ENCODE measurements around the gene BET1.

The BET1 gene

DNA sequence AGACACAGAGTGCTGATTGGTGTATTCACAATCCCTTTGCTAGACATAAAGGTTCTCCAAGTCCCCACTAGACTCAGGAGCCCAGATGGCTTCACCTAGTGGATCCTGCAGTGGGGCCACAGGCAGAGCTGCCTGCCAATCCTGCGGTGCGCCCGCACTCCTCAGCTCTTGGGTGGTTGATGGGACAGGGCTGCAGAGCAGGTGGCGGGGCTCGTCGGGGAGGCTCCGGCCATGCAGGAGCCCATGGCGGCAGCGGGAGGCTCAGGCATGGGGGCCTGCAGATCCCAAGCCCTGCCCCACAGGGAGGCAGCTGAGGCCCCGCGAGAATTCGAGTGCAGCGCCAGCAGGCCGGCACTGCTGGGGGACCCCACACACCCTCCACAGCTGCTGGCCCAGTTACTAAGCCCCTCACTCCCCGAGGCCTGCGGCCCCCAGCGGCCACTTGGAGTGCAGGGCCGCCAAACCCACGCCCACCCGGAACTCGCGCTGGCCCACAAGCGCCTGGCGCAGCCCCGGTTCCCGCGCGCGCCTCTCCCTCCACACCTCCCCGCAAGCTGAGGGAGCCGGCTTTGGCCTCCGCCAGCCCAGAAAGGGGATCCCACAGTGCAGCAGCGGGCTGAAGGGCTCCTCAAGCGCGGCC lies 7.7 kb upstream of the BET1 start:
- DNase-seq, result no peak

DNA sequence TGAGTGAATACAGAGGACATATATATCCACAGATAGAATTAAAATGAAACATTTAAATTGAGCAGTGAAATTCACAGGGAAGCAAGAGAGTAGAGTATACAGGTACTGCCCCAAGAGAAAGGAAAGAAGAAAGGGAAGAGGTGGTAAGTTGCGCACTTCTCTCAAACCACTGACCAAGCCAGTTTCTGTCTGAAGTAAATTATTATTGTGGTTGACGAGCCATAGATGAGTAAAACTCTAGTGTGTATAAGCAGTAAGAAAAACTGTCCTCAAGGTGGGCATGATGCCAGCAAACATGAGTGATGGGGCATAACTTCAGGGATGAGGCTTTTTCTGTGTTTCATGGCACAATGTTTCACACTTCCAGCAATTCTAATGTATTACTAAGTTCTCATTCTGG lies 4.4 kb upstream of the BET1 start:
- DNase-seq, result no peak

DNA sequence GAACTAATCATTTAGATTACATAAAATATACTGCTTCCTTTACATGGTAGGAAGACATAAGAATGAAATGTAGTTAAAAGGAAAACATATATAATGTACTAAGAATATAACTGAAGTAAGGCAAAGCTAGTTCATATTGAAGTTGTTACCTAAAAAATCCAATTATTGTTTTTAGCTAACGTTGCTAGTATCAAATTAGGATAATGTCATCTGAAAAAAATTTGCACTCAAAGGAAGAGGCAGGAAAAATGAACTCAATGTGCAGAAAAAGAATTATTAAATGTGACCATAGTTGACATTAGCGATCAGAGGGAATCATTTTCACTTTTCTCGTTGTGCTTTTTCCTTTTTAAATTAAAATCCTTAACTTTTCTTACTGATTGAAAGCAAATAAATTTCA lies 1.6 kb upstream of the BET1 start:
- DNase-seq, result no peak

GRCh38 chr7:94003446-94004023 lies 620 bp downstream of the BET1 start:
- DNase-seq, result no peak

DNA sequence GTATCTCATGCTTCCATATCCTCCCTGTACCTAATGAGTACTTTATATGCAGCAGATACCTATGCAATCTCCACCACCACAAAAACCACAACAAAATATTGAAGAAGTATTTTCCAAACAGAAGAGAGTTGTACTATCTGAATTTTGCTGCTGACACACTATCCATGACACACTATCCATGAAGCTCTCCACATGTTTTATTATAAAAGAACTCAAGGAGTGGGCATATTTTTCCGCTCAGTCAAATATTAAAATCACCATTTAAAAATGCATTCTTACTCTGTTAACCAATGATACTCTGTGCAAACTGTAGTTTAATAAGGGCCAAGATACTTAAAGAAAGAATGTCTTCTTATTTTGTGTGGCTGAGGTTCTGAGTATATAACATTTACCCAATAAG lies 2.8 kb downstream of the BET1 start:
- no peak for DNase-seq

DNA sequence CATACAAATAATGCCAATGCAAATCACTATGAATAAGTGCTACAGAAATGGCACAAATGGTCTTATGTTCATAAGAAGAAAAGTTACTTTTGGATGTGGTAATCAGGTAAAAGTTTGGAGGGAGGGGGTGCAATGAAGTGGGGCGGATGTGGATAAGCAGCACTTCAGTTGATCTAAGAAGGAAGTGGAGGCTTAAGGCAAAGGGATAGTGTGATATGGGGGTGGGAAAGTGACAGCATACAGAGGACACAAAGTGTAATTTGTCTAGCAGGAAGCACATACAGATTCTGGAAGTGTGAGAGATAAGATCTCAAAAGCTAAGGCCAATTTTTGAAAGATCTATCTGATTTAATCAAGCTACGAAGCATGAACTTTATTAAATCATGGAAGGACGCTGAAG lies 6.3 kb downstream of the BET1 start:
- DNase-seq, result no peak

- DNase-seq, result no peak
Observed at GRCh38 chr7:93992421-93993110, 11.6 kb downstream of the BET1 start.

DNA sequence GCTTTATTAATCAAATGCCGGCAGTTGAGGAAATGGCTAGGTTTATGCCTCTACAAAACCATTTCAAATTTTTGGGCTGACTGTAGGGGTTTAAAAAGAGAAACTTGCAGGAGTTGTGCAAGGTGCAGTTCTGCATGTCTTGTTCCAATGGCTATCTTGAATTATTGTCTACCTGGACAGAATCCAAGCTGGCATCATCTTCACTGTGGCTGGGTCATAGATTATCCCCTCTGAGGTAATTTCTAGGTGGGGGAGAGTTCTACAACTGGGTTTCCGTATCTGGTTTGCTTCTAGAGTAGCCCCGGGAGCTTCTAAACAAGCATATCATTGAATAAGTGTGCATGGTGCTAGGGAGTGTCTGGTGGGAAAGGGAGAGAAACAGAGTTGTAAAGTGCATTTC lies 16.9 kb downstream of the BET1 start:
- no peak for DNase-seq

DNA sequence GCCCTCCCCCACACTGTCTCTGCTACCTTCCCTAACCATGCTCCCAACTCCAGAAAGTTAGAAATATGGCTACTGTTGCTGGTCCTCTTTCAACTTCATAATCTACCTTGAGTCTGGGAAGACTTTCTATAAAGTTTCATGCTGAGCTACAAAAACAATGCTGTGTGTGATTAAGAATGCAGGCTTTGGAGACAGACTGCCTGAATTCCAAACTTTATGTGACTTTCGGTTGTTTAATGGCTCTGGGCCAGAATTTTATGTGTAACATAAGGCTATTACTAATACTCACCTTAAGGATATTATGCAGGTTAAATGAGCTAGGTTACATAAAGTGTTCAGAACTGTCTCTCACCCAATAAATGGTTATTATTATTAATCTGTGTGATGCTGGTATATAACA lies 19.1 kb downstream of the BET1 start:
- DNase-seq, result no peak

DNA sequence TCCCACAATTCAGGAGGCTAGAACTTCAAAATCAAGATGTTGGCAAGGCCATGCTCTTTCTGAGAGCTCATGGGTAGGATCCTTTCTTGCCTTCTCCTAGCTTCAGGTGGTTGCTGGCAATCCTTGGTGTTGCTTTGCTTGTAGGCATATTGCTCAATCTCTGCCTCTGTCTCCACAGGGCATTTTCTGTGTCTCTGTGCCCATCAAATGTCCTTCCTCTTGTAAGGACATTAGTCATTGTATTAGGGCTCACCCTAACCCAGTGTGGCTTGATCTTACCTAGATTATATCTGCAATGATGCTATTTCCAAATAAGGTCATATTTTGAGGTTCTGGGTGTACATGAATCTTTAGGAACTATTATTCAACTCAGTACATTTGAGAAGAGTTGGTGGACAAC lies 20.1 kb downstream of the BET1 start:
- DNase-seq, result no peak

DNA sequence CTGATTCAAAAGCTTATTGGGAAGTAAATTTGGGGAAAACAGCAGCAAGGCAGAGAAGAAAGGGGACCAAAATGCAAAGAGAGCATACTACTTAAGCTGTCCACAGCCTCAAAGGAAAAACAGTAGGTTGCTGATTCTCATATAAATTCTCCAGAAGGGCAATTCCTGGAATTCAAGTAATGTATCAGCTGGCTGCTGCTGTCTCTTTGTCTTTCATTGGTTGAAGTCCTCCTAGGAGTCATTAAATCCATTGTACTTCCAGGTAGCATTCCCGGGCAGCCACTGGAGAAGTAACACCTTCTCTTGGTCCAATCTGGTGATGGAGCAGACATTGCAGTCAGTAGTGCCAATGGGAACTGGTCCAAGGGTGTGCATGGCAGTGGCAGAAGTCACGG lies 22.7 kb downstream of the BET1 start:
- DNase-seq, result no peak

GRCh38 chr7:93980744-93981479 lies 23.2 kb downstream of the BET1 start:
- no peak for DNase-seq

- DNase-seq, result no peak
Observed at GRCh38 chr7:93977211-93977950, 26.8 kb downstream of the BET1 start.

- no peak for DNase-seq
Observed at GRCh38 chr7:93973134-93973533, 31.0 kb downstream of the BET1 start.

- no peak for DNase-seq
Observed at GRCh38 chr7:93972029-93972725, 32.0 kb downstream of the BET1 start.

GRCh38 chr7:93968911-93969620 lies 35.1 kb downstream of the BET1 start:
- no peak for DNase-seq

- no peak for DNase-seq
Observed at GRCh38 chr7:93964813-93965212, 39.3 kb downstream of the BET1 start.

DNA sequence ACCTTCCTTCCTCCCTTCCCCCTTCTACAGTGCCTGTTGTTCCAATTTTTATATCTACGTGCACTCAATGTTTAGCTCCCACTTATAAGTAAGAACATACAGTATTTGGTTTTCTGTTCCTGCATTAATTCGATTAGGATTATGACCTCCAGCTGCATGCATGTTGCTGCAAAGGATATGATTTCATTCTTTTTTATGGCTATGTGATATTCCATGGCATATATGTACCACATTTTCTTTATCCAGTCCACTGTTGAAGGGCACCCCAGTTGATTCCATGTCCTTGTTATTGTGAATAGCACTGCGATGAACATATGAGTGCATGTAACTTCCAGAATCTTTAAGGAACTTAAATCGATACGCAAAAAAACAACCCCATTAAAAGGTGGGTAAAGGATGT lies 39.9 kb downstream of the BET1 start:
- DNase-seq, result no peak

DNA sequence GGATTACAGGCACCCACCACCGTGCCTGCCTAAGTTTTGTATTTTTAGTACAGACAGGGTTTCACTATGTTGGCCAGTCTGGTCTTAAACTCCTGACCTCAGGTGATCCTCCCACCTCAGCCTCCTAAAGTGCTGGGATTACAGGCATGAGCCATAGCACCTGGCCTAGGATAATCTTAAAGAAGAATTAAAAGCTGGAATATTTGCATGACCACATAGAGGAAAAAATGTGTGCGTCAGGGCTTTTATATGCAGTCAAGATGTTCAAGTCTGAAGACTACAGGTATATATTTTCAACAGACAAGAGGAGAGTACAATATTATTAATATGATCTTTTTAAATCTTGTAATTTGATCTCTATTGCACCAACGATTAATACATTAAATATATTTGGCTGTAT lies 43.2 kb downstream of the BET1 start:
- DNase-seq, result no peak

DNA sequence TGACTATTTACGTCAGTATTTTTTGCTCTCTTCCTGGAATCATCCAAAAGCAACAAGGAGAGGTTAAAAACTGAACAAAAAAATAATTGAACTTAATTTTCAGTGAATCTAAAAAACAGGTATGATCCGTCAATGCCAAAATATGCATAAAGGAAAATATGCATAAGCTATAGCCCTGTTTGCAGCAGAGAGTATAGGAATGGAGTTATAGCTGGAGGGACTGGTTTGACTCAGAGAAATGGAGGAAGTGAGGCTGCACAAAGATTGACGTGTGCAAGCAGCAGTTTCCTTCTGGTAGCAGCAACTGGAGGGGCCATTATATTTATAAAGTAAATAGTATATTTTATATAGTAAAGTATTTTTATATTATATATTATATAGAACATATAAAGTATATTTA lies 45.5 kb downstream of the BET1 start:
- no peak for DNase-seq

GRCh38 chr7:93958216-93958615 lies 45.9 kb downstream of the BET1 start:
- DNase-seq, result no peak

DNA sequence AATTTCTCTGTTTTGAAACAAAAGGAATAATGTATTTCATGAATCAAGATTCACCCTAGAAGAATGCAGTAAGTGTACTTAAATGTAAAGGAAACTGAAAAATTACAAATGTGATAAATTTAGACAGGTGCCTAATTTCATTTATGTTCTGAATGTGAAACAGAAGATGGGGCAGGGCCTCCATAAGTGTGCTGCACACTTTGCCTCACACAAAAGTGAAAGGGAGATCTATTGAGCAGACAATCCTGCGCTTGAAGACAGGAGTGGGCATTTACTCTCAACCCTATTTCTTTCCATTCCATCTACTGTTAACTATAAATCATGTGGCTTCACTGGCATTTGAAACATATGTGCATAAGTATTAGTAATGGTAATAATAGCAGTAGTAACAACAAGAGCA lies 46.4 kb downstream of the BET1 start:
- DNase-seq, result no peak
